ENCODE data around the gene HOXD11.

Gene HOXD11

DNA sequence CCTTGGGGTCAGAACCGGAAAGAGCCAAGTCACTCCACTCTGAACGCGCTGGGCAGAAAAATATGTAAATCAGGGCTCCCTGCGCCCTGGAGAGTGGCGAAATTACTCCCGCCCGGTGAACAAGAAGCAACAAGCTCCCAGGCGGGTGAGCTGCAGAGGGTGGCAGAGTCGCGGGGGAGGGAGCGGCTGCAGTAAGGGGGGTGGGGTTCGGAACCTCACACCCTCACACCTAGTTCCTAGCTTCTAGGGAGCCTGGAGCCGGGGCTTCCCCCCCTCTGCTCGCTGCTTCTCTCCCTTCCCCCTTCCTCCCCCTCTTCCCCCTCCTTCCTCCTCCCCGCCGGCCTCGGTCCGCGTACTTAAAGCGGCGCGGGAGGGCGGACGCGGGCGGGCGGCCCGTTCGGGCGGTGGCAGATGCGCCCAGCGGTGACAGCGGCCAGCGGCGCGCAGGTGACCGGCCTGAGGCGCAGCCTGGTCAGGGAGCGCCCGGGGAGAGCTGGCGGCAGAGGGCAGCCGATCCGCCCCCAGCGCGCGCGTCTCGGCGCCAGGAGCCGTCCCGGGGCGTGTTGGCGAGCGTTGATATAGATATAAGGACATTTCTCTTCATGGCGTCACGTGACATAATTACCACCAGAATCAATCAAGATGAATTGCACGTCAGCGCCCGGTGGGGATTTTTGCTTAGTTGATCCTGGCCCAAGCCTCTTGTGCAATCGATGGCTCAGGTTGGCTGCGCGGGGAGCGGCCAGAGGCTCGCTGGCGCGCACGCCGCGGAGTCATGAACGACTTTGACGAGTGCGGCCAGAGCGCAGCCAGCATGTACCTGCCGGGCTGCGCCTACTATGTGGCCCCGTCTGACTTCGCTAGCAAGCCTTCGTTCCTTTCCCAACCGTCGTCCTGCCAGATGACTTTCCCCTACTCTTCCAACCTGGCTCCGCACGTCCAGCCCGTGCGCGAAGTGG is at the start of gene HOXD11:
Gene HOXD11, plus strand, starts transcription at position 700 of the 959 bp plus-strand sequence. Its CDS starts 76 bp downstream, at position 776.
- peak; percentile 49 for DNase-seq

GRCh38 chr2:176063958-176064357 is 43.1 kb upstream of the HOXD11 start:
- no peak for DNase-seq

GRCh38 chr2:176066645-176067588 is 40.2 kb upstream of the HOXD11 start:
- no peak for DNase-seq

GRCh38 chr2:176067589-176068418 is 39.3 kb upstream of the HOXD11 start:
- DNase-seq, result no peak

DNA sequence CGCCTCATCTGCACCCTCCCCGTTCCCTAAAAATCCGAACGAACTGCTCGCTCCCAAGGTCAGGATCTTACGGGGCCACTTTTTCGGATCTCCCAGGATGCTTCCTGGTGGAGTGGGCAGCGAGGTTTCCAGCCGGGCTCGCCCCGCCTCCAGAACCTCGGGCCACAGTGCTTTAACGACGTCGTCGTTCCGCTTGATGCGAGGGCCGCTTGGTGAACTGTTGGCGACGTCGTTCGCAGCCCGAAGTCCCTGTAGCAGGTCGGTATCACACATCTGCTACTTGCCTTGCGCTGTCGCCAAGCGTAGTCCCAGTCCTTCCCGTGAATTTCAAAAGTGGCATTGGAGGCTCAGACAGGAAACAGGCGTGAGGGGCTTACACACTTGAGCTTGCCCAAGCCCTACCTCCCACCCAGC is 38.7 kb upstream of the HOXD11 start:
- DNase-seq, result no peak

- no peak for DNase-seq
Measured at GRCh38 chr2:176071330-176072291, 35.5 kb upstream of the HOXD11 start.

DNA sequence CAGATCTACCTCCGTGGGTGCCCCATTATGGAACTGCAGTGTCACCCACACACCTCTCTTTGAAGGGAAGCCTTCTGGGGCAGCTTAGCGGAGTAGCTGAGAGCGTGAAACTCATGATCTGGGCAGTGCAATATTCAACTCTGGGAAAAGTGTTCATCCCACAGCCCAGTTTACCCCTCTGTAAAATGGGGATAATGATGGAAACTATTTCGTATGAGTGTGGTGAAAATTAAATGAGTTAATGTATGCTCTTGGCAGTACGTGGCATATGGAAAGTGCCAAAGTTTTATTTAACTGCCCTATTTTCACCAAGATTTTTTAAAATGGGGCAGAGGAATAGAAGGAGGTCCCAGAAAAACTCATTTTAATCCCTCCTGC is 34.8 kb upstream of the HOXD11 start:
- no peak for DNase-seq

- DNase-seq, result no peak
Measured at GRCh38 chr2:176072951-176073904, 33.9 kb upstream of the HOXD11 start.

- DNase-seq, result no peak
Measured at GRCh38 chr2:176074919-176075425, 32.1 kb upstream of the HOXD11 start.

DNA sequence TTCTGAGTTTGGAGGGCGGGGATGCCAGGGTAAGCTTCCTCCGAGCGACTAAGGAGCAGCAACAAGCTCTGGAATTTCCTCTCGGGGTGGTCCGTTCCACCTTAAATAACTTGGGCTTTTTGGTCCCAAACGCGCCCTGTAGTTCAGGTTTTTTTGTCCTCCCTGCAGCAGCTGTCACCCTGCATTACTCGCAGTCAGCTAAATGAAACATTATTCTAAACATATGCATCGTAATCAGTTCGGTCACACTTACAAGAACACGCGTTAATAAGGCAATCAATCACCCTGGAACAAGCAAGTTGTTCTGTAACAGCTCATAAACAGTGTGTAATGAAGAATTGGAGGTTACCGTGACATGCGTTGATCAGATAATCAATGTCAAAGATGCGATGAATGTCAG is 31.6 kb upstream of the HOXD11 start:
- DNase-seq, result no peak

- no peak for DNase-seq
Measured at GRCh38 chr2:176076063-176076462, 31.0 kb upstream of the HOXD11 start.

DNA sequence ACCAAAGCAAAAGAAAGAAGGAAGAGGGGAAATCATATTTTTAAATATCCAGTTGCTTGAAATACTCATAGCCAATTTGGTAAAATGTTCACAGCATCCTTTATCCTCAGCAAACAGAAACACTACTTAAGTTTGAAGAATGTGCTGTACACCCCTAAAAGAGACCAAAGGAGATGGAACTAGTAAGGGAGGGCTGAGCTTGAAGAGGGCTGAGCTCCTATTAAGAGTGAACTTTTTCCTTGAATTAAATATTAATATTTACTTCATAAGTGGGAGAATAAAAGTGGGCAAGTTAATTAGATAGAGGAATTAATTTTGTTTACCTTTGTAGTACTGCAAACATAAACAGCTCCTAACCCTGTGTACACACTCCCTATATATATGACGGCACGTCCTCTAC is 30.3 kb upstream of the HOXD11 start:
- no peak for DNase-seq

- no peak for DNase-seq
Measured at GRCh38 chr2:176078541-176079284, 28.4 kb upstream of the HOXD11 start.

DNA sequence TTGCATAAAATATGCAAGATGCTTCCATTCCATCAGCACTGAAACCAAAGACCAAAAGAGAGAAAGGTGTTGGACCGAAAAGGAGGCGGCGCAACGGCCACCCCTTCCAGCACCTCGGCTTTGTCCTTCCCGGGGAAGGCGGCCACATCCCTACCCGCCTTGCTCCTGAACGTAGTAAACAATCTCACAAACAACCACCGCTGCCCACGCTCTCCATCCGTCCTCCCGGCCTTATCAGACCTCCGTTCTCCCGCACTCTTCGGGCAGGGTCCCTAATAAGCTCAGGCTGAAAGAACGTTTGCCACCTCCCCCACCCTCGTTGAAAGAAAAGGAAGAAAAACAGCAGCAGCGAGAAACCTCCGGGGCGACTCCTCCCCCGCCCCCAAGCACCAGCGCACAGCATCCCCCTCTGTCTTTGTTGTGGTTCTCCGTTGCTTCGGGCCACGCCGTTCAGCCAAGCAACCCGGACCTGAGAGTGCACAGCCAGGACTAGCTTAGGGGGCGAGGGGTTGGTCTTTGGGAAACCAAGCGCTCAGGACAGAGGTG is 27.7 kb upstream of the HOXD11 start:
- DNase-seq, result no peak

DNA sequence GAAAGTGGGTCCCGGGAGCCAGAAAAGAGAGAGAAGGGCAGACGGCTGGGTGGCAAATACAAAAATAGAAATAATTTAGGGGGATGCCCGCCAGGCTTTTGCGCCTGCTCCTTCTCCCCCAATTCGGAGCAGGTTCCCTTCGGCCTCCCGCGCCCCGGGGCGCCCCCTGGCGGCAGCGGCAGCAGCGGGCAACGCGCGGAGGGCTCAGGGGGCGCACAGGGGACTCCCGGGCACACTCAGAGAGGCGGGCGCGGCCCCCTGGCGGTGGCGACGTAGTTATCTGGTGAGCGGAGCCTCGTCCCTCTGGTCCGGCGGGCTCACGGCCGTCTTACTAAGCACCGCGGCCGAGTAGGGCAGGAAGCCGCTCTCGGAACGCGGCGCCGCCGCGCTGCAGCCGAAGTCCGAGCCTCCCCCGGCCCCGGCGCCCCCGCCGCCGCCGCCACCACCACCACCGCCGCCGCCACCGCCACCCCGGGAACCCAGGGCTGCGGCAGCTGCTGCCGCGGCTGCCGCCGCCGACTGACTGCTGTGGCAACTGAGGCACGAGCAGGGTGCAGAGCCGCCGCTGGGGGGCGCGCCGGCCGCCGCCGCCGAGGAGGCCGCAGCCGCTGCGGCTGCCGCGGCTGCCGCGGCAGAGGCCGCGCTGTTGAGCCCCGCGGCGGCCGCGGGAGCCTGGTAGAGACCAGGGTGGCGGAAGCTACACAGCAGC is 27.1 kb upstream of the HOXD11 start:
- peak; percentile 58 for DNase-seq

DNA sequence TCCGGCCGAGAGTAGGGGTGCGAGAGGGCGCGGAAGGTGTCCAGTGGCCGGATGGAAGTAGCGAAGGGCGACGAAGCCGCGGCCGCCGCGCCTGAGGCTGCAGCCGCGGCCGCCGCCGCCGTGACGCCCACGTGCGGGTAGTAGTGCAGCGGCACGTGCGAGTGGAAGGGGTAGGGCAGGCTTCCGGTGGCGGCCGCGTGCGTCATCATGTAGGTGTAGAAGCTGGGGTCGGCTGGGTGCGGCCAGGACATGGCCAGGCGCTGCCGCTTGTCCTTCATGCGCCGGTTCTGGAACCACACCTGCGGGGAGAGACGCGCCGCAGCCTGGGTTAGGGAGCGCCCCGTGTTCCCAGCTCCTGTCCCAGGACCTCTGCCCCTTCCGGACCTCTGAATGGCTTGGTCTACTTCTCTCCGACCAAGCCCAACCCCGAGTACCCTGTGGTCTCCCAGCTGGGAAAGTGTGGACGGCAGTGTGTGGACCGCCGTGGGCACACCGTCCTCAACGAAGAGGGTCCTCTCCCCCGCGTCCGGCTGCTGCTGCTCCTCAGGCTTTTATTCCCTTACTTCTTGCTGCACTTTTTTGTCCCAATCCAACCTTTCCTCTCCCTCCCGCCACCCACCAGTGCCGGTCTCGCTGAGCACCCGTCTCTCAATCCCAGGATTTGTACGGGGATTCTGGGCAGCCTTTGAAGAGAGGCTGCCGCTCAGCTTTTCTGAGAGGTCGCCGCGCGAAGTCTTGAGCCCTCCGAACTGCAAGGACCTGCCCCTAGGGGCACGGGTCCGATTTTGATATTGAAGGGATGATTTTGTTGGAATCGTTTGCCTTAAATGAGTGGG is 26.3 kb upstream of the HOXD11 start:
- no peak for DNase-seq

DNA sequence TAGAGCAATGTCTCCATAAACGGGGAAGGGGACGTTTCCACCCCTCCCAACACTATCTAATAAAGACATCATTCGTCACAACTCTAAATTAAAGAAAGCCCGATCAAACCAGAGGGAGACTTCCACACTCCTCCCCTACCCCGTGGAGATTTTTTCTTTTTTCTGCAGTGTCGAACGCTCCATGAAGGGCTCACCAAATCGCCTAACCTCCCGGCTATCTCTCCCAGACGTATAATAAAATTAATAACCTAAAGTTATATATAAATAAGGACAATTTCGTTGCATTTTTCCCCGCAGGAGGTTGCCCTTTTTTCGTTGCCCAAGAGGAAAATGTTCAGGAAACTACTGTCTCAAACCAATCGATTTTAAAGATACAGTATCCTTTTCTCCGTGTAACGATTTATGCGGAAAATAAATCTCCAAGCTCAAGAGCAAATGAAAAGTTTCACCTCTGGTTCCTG is 25.7 kb upstream of the HOXD11 start:
- no peak for DNase-seq
